ENCODE data around the gene FOXA2.

Gene FOXA2

GRCh38 chr20:22583773-22584521 lies 425 bp downstream of the FOXA2 start:
- no peak for DNase-seq

GRCh38 chr20:22582964-22583772 lies 1.2 kb downstream of the FOXA2 start:
- no peak for DNase-seq

GRCh38 chr20:22582386-22582963 lies 1.9 kb downstream of the FOXA2 start:
- no peak for DNase-seq

GRCh38 chr20:22581437-22582385 lies 2.7 kb downstream of the FOXA2 start:
- no peak for DNase-seq

GRCh38 chr20:22579711-22580697 lies 4.4 kb downstream of the FOXA2 start:
- no peak for DNase-seq

GRCh38 chr20:22579119-22579427 lies 5.3 kb downstream of the FOXA2 start:
- DNase-seq = no peak

- DNase-seq = no peak
These were observed 5.9 kb downstream of the FOXA2 start for GRCh38 chr20:22578221-22579118.

GRCh38 chr20:22577515-22578220 lies 6.7 kb downstream of the FOXA2 start:
- no peak for DNase-seq

- no peak for DNase-seq
These were observed 7.4 kb downstream of the FOXA2 start for GRCh38 chr20:22576733-22577514.

- DNase-seq = no peak
These were observed 8.1 kb downstream of the FOXA2 start for GRCh38 chr20:22576273-22576672.

- no peak for DNase-seq
These were observed 8.6 kb downstream of the FOXA2 start for GRCh38 chr20:22575737-22576136.

- no peak for DNase-seq
These were observed 9.2 kb downstream of the FOXA2 start for GRCh38 chr20:22575087-22575721.

GRCh38 chr20:22574545-22575086 lies 9.8 kb downstream of the FOXA2 start:
- no peak for DNase-seq

GRCh38 chr20:22572491-22572890 lies 11.9 kb downstream of the FOXA2 start:
- DNase-seq = no peak

GRCh38 chr20:22572023-22572422 lies 12.3 kb downstream of the FOXA2 start:
- DNase-seq = no peak

GRCh38 chr20:22569353-22569752 lies 15.0 kb downstream of the FOXA2 start:
- DNase-seq = no peak

- no peak for DNase-seq
These were observed 15.5 kb downstream of the FOXA2 start for GRCh38 chr20:22568872-22569344.

All from activated CD4-positive, alpha-beta T cell treated with anti-CD3 and anti-CD28 coated beads for 48 hours (primary cell).